ENCODE results near the gene OTUD3.

OTUD3 gene

GRCh38 chr1:19954059-19954458 lies 71.9 kb downstream of the OTUD3 start:
- TF ChIP-seq CTCF (conservative IDR thresholded peaks at IDR 0.05; ENCODE audit: low read length) (no peak), EZH2phosphoT487 (IDR thresholded peaks at IDR 0.05; ENCODE audit: borderline replicate concordance) (no peak)
- Histone ChIP-seq H3K79me2 (ENCODE audit: insufficient read depth, low read length) (no peaks in the 10 kb centered on the region), H3K4me2 (ENCODE audit: low read depth, low read length, poor library complexity, severe bottlenecking) (no peak overlapping the region), H3K36me3 (ENCODE audit: insufficient read depth, low read length) (no peaks in the 10 kb centered on the region), H3K4me1 (ENCODE audit: insufficient read depth, low read length, poor library complexity, severe bottlenecking) (no peaks in the 10 kb centered on the region), H3K9me2 (replicated peaks; ENCODE audit: low read depth, low read length) (no peaks in the 10 kb centered on the region), H3K9ac (ENCODE audit: low read depth, low read length, poor library complexity, severe bottlenecking) (no peak overlapping the region), H2AFZ (ENCODE audit: low read length) (no peak overlapping the region), H4K20me1 (ENCODE audit: insufficient read depth, low read length, poor library complexity, severe bottlenecking) (no peaks in the 10 kb centered on the region), H3K9me3 (ENCODE audit: insufficient read depth, low read depth, low read length) (no peaks in the 10 kb centered on the region), H3K4me3 (ENCODE audit: low read length, poor library complexity, severe bottlenecking) (no peak overlapping the region), H3F3A (ENCODE audit: low read depth) (no peaks in the 10 kb centered on the region), H3K27me3 (ENCODE audit: insufficient read depth, low read length, poor library complexity, severe bottlenecking) (no peaks in the 10 kb centered on the region)

DNA sequence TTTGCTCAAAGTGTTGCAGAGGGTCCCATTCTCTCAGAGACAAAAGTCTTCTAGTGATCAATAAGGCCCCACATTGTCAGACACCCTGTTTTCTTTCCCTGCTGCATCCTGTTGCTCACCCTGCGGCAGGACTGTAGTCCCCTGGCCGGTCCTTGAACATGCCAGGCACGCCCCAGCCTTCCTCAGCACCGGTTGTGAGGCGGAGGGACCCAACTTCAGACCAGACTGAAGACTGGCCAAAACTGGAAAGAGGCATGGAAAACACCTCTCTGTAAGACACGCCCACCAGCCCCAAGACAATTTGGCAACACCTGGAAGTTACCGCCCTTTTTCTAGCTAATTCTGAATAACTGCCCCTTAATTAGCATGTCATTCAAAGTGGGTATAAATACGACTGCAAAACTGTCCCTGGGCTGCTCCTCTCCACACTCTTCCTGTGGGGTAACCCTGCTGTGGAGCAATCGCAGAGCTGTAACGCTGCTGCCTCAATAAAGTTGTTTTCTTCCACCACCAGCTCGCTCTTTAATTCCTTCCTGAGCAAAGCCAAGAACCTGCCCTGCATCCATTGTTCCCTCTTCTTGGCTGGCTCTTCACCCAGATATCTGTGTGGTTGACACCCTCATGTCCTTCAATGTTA lies 73.5 kb downstream of the OTUD3 start:
- H3K79me2 ChIP-seq (ENCODE audit: insufficient read depth, low read length): no peaks in the 10 kb centered on the region
- no peaks in the 10 kb centered on the region for H3K27me3 ChIP-seq (ENCODE audit: insufficient read depth, low read length, poor library complexity, severe bottlenecking)
- H3K4me1 ChIP-seq (ENCODE audit: insufficient read depth, low read length, poor library complexity, severe bottlenecking): no peaks in the 10 kb centered on the region
- no peak for TF ChIP-seq EZH2phosphoT487 (IDR thresholded peaks at IDR 0.05; ENCODE audit: borderline replicate concordance)
- TF ChIP-seq CTCF (conservative IDR thresholded peaks at IDR 0.05; ENCODE audit: low read length): no peak
- H3K4me3 ChIP-seq (ENCODE audit: low read length, poor library complexity, severe bottlenecking): no peak overlapping the region
- no peak overlapping the region for H2AFZ ChIP-seq (ENCODE audit: low read length)
- H3F3A ChIP-seq (ENCODE audit: low read depth): no peaks in the 10 kb centered on the region
- H3K9me3 ChIP-seq (ENCODE audit: insufficient read depth, low read depth, low read length): no peaks in the 10 kb centered on the region
- H4K20me1 ChIP-seq (ENCODE audit: insufficient read depth, low read length, poor library complexity, severe bottlenecking): no peaks in the 10 kb centered on the region
- no peak overlapping the region for H3K4me2 ChIP-seq (ENCODE audit: low read depth, low read length, poor library complexity, severe bottlenecking)
- no peaks in the 10 kb centered on the region for H3K9me2 ChIP-seq (replicated peaks; ENCODE audit: low read depth, low read length)
- H3K36me3 ChIP-seq (ENCODE audit: insufficient read depth, low read length): no peaks in the 10 kb centered on the region
- no peak overlapping the region for H3K9ac ChIP-seq (ENCODE audit: low read depth, low read length, poor library complexity, severe bottlenecking)

GRCh38 chr1:19957779-19958178 lies 75.6 kb downstream of the OTUD3 start:
- Histone ChIP-seq H3K4me3 (ENCODE audit: low read length, poor library complexity, severe bottlenecking) (no peak overlapping the region), H3K9me3 (ENCODE audit: insufficient read depth, low read depth, low read length) (no peaks in the 10 kb centered on the region), H3K79me2 (ENCODE audit: insufficient read depth, low read length) (no peaks in the 10 kb centered on the region), H3K4me1 (ENCODE audit: insufficient read depth, low read length, poor library complexity, severe bottlenecking) (no peaks in the 10 kb centered on the region), H3K36me3 (ENCODE audit: insufficient read depth, low read length) (no peaks in the 10 kb centered on the region), H3F3A (ENCODE audit: low read depth) (no peaks in the 10 kb centered on the region), H3K4me2 (ENCODE audit: low read depth, low read length, poor library complexity, severe bottlenecking) (no peak overlapping the region), H3K9me2 (replicated peaks; ENCODE audit: low read depth, low read length) (no peaks in the 10 kb centered on the region), H3K9ac (ENCODE audit: low read depth, low read length, poor library complexity, severe bottlenecking) (no peak overlapping the region), H4K20me1 (ENCODE audit: insufficient read depth, low read length, poor library complexity, severe bottlenecking) (no peaks in the 10 kb centered on the region), H3K27me3 (ENCODE audit: insufficient read depth, low read length, poor library complexity, severe bottlenecking) (no peaks in the 10 kb centered on the region), H2AFZ (ENCODE audit: low read length) (no peak overlapping the region)
- TF ChIP-seq EZH2phosphoT487 (IDR thresholded peaks at IDR 0.05; ENCODE audit: borderline replicate concordance) (no peak), CTCF (conservative IDR thresholded peaks at IDR 0.05; ENCODE audit: low read length) (no peak)

Measured in Loucy (cell line).